H1 (cell line): ENCODE data around the gene ARHGAP25. TPM values are rescaled to one million over a fixed set of nuclear protein-coding genes. Genes with fewer than 3 reads are reported as not detected.

ENCODE experiments used
- ATF3 ChIP-seq: IDR thresholded peaks from 2 replicates; pipeline ENCODE4 v1.6.1; 2011; ENCODE audit warnings: low read depth, mild to moderate bottlenecking, low read length; ENCODE audit not compliant: insufficient read depth
- CHD1 ChIP-seq: IDR thresholded peaks from 2 replicates; pipeline ENCODE4 v1.6.1; 2012; ENCODE audit warnings: low read depth, low read length, improper control_type of control experiment
- CHD7 ChIP-seq: fragments of 300-600 bp; sonication (generic); IDR thresholded peaks from 2 replicates; pipeline ENCODE4 v1.7.1; 2012; ENCODE audit warnings: low read length, moderate library complexity, mild to moderate bottlenecking, inconsistent platforms; ENCODE audit not compliant: insufficient replicate concordance
- CREB1 ChIP-seq: IDR thresholded peaks from 2 replicates; pipeline ENCODE4 v1.6.1; 2012; ENCODE audit warnings: inconsistent platforms
- CTCF ChIP-seq, 3 experiments: IDR thresholded peaks; 1 replicate in 2 of 3; 2 replicates in 1 of 3; pipeline versions ENCODE4 v1.5.1 to v1.6.1; 2011; ENCODE audit warnings: low read length in 3 of 3, mild to moderate bottlenecking in 3 of 3, inconsistent platforms in 2 of 3, low read depth in 1 of 3, moderate library complexity in 1 of 3; ENCODE audit not compliant: insufficient read depth in 1 of 3; ENCODE audit errors: control extremely low read depth in 1 of 3
- MAX ChIP-seq: IDR thresholded peaks from 2 replicates; pipeline ENCODE4 v1.6.1; 2012; ENCODE audit warnings: inconsistent platforms
- NANOG ChIP-seq: IDR thresholded peaks from 2 replicates; pipeline ENCODE4 v1.6.1; 2011; ENCODE audit warnings: low read length, low read depth, mild to moderate bottlenecking, inconsistent platforms; ENCODE audit not compliant: insufficient read depth, poor library complexity, severe bottlenecking
- POLR2AphosphoS5 ChIP-seq: IDR thresholded peaks from 2 replicates; pipeline ENCODE4 v1.6.1; 2011; ENCODE audit warnings: low read depth, low read length
- polyA plus RNA-seq, 7 experiments: library from polyadenylated mRNA; depleted of rRNA in 3 of 7; stranded (reverse) in 5 of 7; unstranded in 2 of 7; fragments of >200 nt in 5 of 7; fragments of 200-250 nt in 2 of 7; gene quantifications; 1 replicate in 5 of 7; 2 replicates in 1 of 7; 4 replicates in 1 of 7; pipeline versions ENCODE4 v1.2.1 to v1.2.3, GENCODE V29; 2011 to 2013; ENCODE audit warnings: missing spikeins in 2 of 7, mixed read lengths in 2 of 7
- total RNA-seq: library from RNA; stranded (reverse); fragmentation: NEBNext Ultra II Directional; extraction: Animal tissue kit (Norgen Biotek cat#: 25700); gene quantifications from 2 replicates; pipeline ENCODE4 v1.2.1, GENCODE V29; 2021

ARHGAP25 gene
- total and polyA plus RNA-seq, 2 of the 8 experiments (the other 6 are each of a cell fraction or from before 2014, with no cell fraction given), result 1.00 to 1.2 TPM

- TF ChIP-seq CHD7, result no peak
- TF ChIP-seq CREB1, result no peak
- no peak for TF ChIP-seq ATF3
- no peak for TF ChIP-seq CHD1
- TF ChIP-seq CTCF (IDR thresholded peaks at IDR 0.05; ENCODE audit: control extremely low read depth in 1 of 3, insufficient read depth in 1 of 3, low read depth in 1 of 3, low read length in 3 of 3), result no peak
- no peak for TF ChIP-seq NANOG
- TF ChIP-seq MAX, result no peak
- no peak for TF ChIP-seq POLR2AphosphoS5
Observed at GRCh38 chr2:68771211-68771751, 36.7 kb downstream of the ARHGAP25 start (continued).
